Measurements from ENCODE around the gene CDH4. TPM values are rescaled to one million over a fixed set of nuclear protein-coding genes. Genes with fewer than 3 reads are reported as not detected.

The CDH4 gene
- polyA plus RNA-seq, 6 donors from 2014 or later: not detected

- Mint-ChIP-seq H3K9me3 (peaks cover 0 to 7% (median 0%) of the 10 kb centered on the region in 7 donors), H3K27me3 (peaks cover 5 to 21% (median 9%) of the 10 kb centered on the region in 3 donors), H3K36me3 (no peaks in the 10 kb centered on the region)
Observed at GRCh38 chr20:61828891-61829290, 576.8 kb downstream of the CDH4 start.

DNA sequence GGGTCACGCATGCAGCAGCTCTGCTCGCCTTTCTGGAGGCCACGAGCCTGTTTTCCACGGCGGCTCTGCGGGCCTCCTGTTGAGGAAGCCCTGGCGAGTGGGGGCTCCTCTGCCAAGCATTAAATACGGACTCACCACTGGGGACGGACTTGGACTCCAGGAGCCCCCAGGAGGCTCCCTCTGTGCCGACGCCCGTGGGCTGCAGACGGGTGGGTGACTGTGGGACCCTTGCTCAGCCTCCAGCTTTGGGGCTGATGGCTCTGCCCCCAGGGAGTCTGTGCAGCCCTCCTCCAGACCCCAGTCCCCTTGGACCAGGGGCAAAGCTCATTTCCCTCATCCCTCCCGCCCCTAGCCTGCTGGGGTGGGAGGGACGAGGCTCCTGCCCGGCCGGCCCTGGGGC is 577.5 kb downstream of the CDH4 start:
- no peak overlapping the region for H3K4me3 Mint-ChIP-seq
- no peaks in the 10 kb centered on the region for H3K36me3 Mint-ChIP-seq
- DNase-seq: no peak
- ATAC-seq (ENCODE audit: low read depth in 2 of 2): no peak
- peaks cover 5 to 21% (median 9%) of the 10 kb centered on the region in 3 donors for H3K27me3 Mint-ChIP-seq
- no peak overlapping the region for H3K27ac Mint-ChIP-seq
- peaks cover 0 to 7% (median 0%) of the 10 kb centered on the region in 7 donors for H3K9me3 Mint-ChIP-seq
- H3K4me1 Mint-ChIP-seq: no peaks in the 10 kb centered on the region

More at GRCh38 chr20:61828891-61829290, 576.8 kb downstream of the CDH4 start:
- Mint-ChIP-seq H3K4me3 (no peak overlapping the region), H3K4me1 (no peaks in the 10 kb centered on the region), H3K27ac (no peak overlapping the region)
- DNase-seq (no peak), ATAC-seq (ENCODE audit: low read depth in 2 of 2) (no peak)

DNA sequence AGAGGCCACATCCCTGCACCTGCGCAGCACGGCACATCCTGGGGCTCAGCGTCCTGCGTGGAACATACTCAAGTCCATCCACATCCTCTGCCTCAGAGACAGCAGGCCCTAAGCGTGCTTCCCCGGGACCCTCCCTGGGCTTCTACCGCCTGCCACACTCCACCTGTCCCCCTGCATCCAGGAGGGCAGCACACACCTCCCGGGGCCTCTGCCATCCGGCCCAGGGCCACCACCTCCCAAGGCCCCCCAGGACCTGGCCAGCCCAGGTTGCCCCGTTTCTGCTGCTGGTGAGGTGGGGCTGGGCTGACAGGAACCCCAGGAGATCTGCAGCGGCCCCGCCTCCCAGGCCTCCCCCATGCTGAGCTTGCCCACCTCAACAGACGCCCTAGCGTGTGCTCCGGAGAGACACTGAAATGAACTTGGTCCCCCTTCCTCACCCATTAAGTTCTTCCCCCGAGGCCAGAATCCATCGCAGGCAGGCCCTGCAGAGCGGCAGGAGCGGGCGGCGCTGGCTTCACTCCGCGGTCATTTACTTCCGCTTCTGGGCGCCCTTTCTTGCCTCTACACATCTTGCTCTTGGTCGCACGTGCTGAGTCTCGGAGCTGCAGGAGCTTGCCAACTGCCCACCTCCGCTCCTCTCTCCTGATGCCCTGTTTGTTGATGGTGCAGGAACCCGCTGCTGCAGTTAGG is 578.3 kb downstream of the CDH4 start:
- no peak for DNase-seq
- no peak overlapping the region for H3K4me3 Mint-ChIP-seq
- peaks cover 5 to 21% (median 9%) of the 10 kb centered on the region in 3 donors for H3K27me3 Mint-ChIP-seq
- no peak overlapping the region for H3K27ac Mint-ChIP-seq
- no peaks in the 10 kb centered on the region for H3K36me3 Mint-ChIP-seq
- no peaks in the 10 kb centered on the region for H3K4me1 Mint-ChIP-seq
- no peak for ATAC-seq (ENCODE audit: low read depth in 2 of 2)
- H3K9me3 Mint-ChIP-seq: peaks cover 0 to 7% (median 0%) of the 10 kb centered on the region in 7 donors

- Mint-ChIP-seq H3K27ac (peak overlapping the region in 1 of 6 donors; percentile 65), H3K4me1 (no peaks in the 10 kb centered on the region), H3K4me3 (no peak overlapping the region), H3K36me3 (no peaks in the 10 kb centered on the region), H3K27me3 (peaks cover 5 to 21% (median 9%) of the 10 kb centered on the region in 3 donors), H3K9me3 (peaks cover 0 to 4% (median 0%) of the 10 kb centered on the region in 7 donors)
- ATAC-seq (ENCODE audit: low read depth in 2 of 2): no peak
- no peak for DNase-seq
Observed at GRCh38 chr20:61830991-61831390, 578.9 kb downstream of the CDH4 start.

DNA sequence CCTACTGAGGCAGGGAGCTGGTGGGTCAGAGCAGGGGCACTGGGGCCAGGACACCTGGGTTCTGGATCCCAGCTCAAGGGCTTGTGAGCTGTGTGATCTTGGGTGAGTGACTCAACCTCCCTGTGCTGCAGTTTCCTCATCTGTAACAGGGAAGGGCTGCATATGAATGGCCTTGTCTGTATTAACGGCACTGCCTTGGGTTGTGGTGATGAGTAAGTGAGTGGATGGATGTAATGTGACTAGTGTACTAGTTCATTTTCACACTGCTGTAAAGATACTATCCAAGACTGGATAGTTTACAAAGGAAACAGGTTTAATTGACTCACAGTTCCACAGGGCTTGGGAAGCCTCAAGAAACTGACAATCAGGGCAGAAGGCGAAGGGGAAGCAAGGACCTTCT is 580.1 kb downstream of the CDH4 start:
- Mint-ChIP-seq H3K36me3 (no peaks in the 10 kb centered on the region), H3K9me3 (peaks cover 0 to 4% (median 0%) of the 10 kb centered on the region in 7 donors), H3K27ac (no peak overlapping the region), H3K27me3 (peaks cover 5 to 21% (median 9%) of the 10 kb centered on the region in 3 donors), H3K4me3 (no peak overlapping the region), H3K4me1 (no peaks in the 10 kb centered on the region)
- no peak for DNase-seq
- no peak for ATAC-seq (ENCODE audit: low read depth in 2 of 2)

GRCh38 chr20:61833807-61834610 is 581.9 kb downstream of the CDH4 start:
- H3K4me3 Mint-ChIP-seq: no peak overlapping the region
- no peak for DNase-seq
- H3K27ac Mint-ChIP-seq: no peak overlapping the region
- H3K36me3 Mint-ChIP-seq: no peaks in the 10 kb centered on the region
- H3K4me1 Mint-ChIP-seq: no peaks in the 10 kb centered on the region
- H3K27me3 Mint-ChIP-seq: peaks cover 5 to 21% (median 9%) of the 10 kb centered on the region in 3 donors
- no peak for ATAC-seq (ENCODE audit: low read depth in 2 of 2)
- H3K9me3 Mint-ChIP-seq: peaks cover 0 to 2% (median 0%) of the 10 kb centered on the region in 7 donors

DNA sequence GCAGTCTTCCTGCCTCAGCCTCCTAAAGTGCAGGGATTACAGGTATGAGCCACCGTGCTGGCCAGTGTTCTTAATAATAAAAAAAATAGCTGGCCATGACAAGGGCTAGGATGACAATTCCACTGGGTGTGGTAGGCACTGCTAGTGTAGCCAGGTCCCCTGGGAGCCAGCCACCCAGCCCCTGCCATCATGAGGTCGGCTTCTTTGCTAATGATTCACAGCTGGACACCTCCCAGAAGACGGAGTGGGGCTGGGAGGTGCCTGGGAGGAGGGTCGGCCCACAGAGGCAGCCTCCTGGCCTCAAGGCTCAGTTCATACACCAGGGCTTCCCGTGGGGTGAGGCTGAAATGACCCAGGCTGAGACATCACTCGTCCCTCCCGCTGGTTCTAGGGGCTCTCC is 583.2 kb downstream of the CDH4 start:
- Mint-ChIP-seq H3K27me3 (peaks cover 5 to 18% (median 9%) of the 10 kb centered on the region in 3 donors), H3K4me3 (no peak overlapping the region), H3K36me3 (no peaks in the 10 kb centered on the region), H3K9me3 (peaks cover 0 to 2% (median 0%) of the 10 kb centered on the region in 7 donors), H3K4me1 (no peaks in the 10 kb centered on the region), H3K27ac (no peak overlapping the region)
- DNase-seq: no peak
- no peak for ATAC-seq (ENCODE audit: low read depth in 2 of 2)

- H3K4me1 Mint-ChIP-seq: no peaks in the 10 kb centered on the region
- H3K27ac Mint-ChIP-seq: no peak overlapping the region
- H3K36me3 Mint-ChIP-seq: no peaks in the 10 kb centered on the region
- H3K4me3 Mint-ChIP-seq: no peak overlapping the region
- peaks cover 5 to 12% (median 9%) of the 10 kb centered on the region in 3 donors for H3K27me3 Mint-ChIP-seq
- H3K9me3 Mint-ChIP-seq: peaks cover 0 to 2% (median 0%) of the 10 kb centered on the region in 7 donors
- DNase-seq: no peak
- no peak for ATAC-seq (ENCODE audit: low read depth in 2 of 2)
Observed at GRCh38 chr20:61835791-61836350, 583.8 kb downstream of the CDH4 start.

DNA sequence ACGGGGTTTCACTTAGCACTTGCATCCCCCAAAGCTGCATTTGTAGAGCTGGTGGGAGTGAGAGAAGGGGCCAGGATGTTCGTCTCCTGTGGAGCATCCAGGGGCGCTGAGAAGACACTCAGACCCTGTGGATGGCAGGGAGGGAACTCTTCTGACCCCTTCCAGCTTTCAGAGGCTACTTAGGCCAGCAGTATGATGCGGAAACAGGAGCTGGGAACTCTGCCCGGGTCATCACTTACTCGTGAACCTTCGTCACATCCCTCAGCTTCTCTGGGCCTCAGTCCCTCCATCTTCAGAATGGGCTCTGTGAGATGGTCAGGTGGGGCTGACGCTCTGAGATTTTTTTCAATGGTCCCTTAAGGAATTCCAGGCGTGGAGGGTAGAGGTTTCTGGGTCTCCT is 585.1 kb downstream of the CDH4 start:
- Mint-ChIP-seq H3K36me3 (no peaks in the 10 kb centered on the region), H3K27me3 (peaks cover 3 to 4% (median 3%) of the 10 kb centered on the region in 3 donors), H3K27ac (no peak overlapping the region), H3K4me1 (no peaks in the 10 kb centered on the region), H3K9me3 (peaks cover 0 to 2% (median 0%) of the 10 kb centered on the region in 7 donors), H3K4me3 (no peak overlapping the region)
- no peak for ATAC-seq (ENCODE audit: low read depth in 2 of 2)
- DNase-seq: no peak

- DNase-seq: no peak
- no peaks in the 10 kb centered on the region for H3K27me3 Mint-ChIP-seq
- no peaks in the 10 kb centered on the region for H3K4me1 Mint-ChIP-seq
- no peaks in the 10 kb centered on the region for H3K36me3 Mint-ChIP-seq
- H3K4me3 Mint-ChIP-seq: no peak overlapping the region
- H3K27ac Mint-ChIP-seq: no peak overlapping the region
- H3K9me3 Mint-ChIP-seq: no peaks in the 10 kb centered on the region
- no peak for ATAC-seq (ENCODE audit: low read depth in 2 of 2)
Observed at GRCh38 chr20:61839223-61839911, 587.3 kb downstream of the CDH4 start.

DNA sequence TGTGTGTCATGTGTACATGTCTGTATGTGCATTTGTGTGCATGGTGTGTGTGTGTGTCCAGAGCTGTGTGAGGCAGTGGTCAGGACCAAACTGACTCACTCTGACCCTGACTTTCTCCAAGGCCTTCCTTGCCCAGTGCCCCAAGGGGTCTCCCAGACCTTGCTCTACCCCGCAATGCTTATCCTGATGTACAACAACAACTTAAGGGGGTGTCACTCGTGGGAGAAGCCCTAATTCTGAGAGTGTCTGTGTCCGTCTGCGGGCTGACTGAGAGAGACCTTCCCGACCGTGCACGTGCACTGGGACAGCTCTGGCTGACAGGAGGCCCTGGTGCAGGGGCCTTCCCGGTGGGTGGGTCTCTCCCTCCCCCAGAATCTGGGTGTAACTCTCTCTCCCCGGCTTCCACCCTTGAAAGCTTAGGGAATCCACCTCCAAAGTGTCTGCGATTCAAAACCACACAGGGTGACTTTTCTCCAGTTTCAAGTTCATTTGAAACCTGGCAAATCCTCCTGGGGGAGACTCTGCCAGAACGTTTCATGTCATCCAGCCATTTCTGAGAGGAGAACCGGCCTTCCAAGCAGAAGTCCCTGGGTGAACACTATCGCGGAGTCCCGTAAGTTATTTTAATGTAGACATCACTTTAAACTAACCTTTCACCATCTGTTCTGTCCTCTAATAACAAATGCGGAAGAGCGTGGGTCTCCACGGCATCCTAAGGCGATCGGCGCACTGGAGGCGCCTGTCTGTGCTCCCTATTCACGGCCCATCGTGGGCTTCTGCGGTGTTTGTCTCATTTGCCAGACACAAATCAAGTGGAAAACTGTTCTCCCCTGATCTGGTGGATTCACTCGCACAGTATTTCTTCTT is 588.1 kb downstream of the CDH4 start:
- no peak overlapping the region for H3K27ac Mint-ChIP-seq
- H3K27me3 Mint-ChIP-seq: no peaks in the 10 kb centered on the region
- no peak overlapping the region for H3K4me3 Mint-ChIP-seq
- no peaks in the 10 kb centered on the region for H3K4me1 Mint-ChIP-seq
- ATAC-seq (ENCODE audit: low read depth in 2 of 2): no peak
- H3K36me3 Mint-ChIP-seq: no peaks in the 10 kb centered on the region
- H3K9me3 Mint-ChIP-seq: no peaks in the 10 kb centered on the region
- no peak for DNase-seq

DNA sequence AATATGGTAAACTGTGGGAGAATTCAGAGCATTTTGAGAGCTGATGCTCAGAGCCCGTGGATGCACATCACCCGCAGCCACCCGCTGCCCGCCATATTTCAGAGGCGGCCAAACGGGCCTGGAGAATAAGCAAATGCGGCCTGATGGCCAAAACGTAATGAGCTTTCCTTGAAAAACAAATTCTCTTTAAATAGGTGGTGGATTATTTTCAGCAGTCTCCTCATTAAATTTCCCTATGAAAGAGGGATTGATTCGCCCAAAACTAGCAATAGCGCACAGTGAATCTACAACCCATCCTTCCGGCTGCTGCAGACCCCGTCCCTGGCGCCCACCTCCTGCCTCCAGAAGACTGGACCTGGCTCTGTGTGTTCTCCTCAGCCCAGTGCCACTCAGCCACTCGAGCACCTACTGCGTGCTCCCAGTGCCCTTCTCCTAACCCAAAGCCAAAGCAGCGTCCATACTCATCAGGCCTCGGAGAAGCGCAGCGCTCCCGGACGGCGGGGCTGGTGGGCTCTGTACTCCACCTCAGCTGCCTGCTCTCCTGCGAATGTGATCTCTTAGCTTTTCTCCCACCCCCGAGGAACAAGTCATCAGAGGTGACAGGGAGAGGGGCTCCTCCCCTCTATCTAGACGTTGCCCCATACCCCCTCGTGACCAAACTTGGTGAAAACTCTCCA is 588.9 kb downstream of the CDH4 start:
- Mint-ChIP-seq H3K4me1 (no peaks in the 10 kb centered on the region), H3K4me3 (no peak overlapping the region), H3K27me3 (no peaks in the 10 kb centered on the region), H3K36me3 (no peaks in the 10 kb centered on the region), H3K27ac (no peak overlapping the region), H3K9me3 (no peaks in the 10 kb centered on the region)
- ATAC-seq (ENCODE audit: low read depth in 2 of 2) (no peak), DNase-seq (no peak)
